Activated T-helper 1 cell treated with anti-CD3 and anti-CD28 coated beads, Interleukin-2, amount 50 U/mL, for 16 hours (primary cell): ENCODE results near the gene CENPP.
"Not testable (repeated sequence)": the region's sequence is repeated elsewhere in the genome, so short reads cannot be mapped to it uniquely, and the experiment has no call there.

Experiments
- DNase-seq, 2 donors: peaks; one replicate each; pipeline ENCODE4 v3.0.0-alpha.2; 2020; ENCODE audit warnings: low read depth in 1 of 2, low spot score in 1 of 2

The CENPP gene

DNA sequence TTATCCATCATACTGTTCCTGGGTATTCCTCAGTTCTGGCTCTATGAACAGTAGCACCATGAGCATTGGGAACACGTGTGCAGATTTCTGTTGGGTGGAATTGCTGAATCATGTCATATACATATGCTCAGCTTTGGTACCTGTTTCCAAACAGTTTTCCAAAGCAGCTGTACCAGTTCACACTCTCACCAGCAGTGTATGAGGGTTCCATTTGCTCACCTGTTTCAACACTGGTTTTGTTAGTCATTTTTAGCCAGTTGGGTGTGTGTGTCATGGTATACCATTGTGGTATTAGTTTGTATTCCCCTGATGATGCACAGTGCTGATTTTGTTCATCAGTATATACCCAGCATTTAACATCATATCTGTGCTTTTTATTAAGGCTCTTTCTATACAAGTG lies 266.8 kb downstream of the CENPP start:
- DNase-seq = no peak

DNA sequence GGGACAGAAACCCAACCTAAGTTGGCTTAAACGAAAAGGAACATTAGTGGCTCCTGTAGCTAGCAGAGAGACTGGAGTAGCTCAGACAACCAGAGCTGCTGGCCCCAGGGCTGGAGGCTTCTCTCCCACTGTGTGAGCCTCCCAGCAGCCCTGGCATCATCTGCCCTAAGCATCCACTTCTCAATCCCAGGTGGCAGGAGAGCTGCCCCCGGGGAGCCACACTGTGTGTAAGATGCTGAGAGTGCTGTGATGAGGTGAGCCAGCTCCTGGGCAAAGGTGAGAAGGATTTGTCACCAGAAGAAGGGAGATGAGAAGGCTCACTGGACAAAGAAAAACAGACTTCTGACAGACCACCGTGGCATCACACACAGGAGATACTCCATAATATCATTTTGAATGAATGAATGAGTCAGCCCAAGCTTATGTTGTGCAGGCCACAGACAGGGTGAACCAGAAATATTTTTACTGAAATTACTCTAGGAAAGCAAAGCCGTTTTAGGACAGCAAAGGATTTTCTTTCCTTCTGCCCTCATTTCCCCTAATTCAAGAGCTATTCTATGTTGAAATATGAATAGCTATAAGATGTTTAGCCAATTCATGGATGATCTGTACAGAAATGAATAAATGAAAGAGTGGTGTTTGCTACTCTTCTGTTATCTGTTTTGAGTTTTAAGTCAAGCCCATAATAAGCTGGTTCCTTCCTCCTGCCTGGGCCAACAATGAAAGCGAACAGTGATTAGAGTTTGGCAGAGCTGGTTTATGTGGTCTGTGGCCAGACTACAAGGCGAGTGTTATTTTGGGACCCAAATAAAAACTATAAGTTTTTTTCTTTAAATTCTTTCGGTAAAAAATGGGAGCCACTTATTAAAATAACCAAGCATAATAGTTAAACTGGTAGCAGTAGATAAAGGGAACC lies 267.5 kb downstream of the CENPP start:
- no peak for DNase-seq

DNA sequence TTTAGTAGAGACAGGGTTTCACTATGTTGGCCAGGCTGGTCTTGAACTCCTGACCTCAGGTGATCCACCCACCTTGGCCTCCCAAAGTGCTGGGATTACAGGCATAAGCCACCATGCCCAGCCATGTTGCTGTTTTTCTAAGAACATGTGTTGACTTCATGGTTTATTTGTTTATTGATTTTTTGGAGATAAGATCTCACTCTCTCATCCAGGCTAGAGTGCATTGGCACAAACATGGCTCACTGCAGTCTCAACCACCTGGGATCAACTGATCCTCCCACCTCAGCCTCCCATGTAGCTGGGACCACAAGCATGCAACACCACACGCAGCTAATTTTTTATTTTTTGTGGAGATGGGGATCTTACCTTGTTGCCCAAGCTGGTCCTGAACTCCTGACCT lies 269.3 kb downstream of the CENPP start:
- not testable (repeated sequence) for DNase-seq

DNA sequence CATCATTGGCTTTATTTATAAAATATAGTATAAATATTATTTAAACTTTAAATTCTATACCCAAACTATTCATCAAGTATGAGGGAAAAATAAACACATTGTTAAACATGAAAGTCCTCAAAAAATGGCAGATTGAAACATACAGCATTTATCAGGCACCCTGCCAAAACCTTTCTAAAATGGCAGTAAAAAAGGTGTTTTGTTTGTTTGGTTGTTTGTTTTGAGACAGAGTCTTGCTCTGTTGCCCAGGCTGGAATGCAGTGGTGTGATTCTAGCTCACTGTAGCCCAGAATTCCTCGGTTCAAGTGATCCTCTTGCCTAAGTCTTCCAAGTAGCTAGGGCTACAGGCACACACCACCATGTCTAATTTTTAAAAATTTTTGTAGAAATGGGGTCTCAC lies 270.2 kb downstream of the CENPP start:
- DNase-seq = no peak

DNA sequence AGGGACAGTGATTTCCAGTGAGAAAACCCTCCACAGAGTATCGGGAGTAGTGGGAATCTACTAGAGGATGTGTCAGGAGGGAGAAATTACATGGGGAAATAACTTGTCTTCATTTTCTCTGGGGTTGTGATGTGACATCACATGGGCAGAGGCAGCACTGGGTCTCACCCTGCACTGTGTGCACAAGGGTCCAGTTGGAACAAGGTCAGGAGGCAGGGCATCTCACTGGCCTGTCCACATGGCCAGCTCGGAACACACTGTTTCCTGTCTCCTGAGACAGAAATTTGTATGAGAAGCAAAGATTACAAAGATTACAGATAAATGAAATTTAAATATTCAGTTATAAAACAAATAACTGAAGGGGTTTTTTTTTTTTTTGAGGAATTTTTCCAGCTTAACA lies 272.6 kb downstream of the CENPP start:
- DNase-seq = no peak

DNA sequence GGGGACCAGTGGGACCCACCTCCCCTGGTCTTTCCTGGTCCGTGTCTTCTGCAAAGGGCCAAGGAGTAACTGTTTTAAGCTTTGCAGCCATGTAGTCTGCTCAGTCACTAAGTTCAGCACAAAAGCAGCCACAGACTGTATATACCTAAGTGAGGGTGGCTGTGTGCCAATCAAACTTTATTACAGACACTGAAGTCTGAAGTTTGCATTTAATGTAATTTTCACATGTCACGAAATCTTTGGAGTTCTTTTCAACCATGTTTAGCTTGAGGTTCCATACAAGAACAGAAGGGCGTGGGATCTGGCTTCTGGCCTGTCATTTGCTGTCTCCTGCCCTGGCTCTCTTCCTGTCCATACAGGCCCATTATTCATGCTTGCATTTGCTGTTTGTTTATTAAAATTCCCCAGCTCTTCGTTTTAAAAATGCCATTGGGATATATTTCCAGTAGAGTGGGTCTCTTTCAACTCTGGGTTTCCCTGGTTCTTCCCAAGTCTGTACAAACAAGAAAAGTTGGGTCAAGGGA lies 274.2 kb downstream of the CENPP start:
- DNase-seq = no peak

DNA sequence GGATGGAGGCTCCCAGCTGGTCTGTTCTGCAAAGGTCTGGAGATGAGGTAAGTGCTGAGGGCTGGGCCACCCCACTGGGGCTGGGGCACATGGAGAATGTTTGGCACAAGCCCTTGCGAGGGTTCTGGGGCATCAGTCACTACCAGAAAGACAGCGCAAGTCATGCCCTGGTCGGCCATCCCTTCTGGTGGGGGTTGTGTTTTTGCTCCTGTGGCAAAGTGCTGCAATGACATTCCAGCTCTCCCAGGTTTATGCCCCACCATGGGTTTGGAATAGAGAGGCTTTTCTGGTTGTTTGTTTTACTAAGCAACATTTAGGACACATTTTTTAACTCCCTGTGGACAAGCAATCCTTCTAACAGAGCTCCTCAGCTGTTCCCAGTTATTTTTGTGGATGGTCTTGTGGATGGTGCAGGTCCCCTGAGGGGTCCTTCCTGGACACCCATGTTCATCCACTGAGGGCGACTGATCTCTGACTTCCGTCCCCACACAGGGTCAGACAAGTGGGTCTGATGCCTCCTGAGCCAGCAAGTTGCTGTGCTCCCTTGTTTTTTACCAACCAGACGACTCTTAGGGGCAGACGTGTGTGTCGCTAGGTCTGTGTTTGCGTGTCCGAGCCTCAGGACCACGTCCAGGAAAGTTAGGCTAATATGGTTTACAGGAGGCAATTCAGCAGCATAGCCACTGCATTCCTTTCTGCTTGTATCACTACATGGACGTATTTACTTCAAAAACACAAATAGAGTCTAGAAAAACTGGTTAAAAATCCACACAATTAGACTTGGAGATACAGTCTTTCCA lies 274.9 kb downstream of the CENPP start:
- no peak for DNase-seq

DNA sequence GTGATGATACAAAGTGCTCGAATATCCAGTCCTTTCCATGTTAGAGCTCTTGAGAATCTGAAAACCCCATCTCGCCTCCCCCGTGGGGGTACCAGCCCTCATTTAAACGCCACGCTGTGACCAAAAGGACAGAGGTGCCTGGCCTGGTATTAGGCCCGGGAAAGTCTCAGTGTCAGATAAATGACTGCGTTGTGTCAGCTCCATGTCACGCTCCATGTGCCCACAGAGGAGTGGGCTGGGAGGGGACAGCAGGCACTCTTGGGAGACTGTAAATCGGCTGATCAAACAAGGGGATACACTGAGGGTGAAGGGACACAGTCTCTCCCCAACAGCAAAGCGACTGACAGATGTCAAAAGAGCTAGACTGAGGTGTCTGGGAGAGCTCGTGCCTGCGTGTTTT lies 275.7 kb downstream of the CENPP start:
- DNase-seq = no peak

DNA sequence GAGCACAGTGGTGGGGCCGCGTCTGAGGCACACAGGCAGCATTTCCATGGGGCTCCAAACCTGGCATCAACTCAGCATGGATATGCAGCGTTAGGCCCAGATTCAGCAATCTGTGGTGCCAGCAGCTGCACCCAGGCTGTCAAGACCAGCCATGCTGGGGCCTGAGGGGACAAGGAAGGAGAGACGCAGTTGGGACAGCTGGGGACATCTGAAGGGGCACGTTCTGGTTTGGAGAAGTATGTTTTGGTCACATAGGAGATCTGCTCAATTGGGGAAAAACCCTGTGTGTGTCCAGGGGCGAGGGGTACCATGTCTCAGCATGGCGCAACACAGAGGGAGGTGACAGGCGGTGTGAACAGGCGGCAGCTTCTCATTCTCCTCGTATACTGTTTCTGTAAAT lies 276.7 kb downstream of the CENPP start:
- DNase-seq = no peak

DNA sequence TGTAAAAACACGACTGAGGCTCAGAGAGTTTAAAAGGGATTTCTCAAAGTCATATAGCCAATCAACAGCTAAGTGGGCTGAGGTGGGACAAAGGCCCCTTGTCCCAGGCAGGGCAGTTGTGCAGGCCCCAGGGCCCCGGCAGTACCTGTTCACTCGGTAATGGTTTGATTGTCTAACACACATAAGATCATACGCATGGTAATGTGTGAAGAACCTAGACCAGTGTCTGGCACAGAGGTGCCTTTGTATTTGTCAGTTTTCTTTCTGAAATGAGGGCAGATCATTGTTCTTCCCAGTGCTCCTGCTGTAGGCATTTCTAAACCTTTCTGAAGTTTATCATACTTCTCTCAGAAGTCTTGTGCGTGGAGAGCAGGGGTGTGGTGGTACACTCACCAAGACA lies 277.3 kb downstream of the CENPP start:
- no peak for DNase-seq

DNA sequence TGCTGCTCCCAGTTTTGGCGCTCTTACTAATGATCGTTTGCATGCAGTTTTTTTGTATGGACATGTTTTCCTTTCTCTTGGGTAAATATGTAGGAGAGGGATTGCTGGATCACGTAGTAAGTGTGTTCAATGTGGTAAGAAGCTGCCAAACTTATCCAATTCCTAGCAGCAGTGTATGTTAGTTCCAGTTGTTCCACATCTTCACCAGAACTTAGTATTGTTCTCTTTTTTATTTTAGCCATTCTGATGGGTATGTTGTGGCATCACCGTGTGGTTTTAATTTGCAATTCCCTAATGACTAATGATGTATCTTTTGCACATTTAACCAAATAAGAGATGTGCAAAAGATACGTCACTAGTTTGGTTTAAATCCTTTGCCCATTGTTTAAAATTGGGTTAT lies 278.2 kb downstream of the CENPP start:
- DNase-seq = no peak

DNA sequence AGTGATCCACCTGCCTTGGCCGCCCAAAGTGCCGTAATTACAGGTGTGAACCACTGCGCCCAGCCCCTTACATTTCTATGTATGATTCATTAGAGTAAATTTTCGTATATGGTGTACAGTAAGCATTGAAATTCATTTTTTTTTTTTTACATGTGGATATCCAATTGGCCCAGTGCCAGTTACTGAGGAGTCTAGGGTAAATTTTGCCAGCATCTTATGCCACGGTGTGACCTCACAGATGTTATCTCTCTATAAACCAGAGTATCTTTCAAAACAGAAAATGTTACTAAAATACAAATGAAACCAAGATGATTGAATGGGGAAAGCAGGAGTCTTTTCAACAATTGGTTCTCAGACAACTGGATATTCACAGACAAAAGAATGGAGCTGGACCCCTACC lies 279.5 kb downstream of the CENPP start:
- no peak for DNase-seq

DNA sequence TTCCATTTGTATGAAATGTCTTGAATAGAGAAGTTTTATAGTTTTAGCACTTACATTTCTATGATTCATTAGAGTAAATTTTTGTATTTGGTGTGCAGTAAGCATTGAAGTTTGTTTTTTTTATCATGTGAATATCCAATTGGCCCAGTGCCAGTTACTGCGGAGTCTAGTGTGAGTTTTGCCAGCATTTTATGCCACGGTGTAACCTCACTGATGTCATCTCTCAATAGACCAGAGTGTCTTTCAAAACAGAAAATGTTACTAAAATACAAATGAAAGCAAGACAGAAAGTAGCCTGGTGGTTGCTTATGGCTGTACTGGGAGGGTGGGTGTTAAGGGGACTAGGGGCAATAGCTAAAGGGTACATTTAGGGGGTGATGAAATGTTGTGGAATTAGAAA lies 281.3 kb downstream of the CENPP start:
- no peak for DNase-seq

DNA sequence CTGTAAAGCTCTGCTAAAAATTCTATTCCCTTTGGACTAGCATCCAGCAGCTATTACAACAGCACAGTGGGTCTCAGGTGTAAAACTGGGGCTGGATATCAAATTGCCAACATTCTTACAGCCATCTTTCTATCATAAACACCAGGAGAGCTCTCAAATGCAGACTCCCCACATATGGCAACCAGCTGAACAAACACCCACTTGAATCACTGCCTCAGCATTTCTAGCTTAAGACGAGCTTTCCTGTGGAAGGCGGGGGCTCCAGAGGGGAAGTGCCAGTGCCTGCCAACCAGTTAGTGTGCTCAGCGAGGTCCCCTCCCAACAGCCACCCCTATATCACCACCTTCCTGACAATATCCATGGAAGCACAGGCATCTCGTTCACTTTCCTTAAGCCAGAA lies 282.0 kb downstream of the CENPP start:
- no peak for DNase-seq

DNA sequence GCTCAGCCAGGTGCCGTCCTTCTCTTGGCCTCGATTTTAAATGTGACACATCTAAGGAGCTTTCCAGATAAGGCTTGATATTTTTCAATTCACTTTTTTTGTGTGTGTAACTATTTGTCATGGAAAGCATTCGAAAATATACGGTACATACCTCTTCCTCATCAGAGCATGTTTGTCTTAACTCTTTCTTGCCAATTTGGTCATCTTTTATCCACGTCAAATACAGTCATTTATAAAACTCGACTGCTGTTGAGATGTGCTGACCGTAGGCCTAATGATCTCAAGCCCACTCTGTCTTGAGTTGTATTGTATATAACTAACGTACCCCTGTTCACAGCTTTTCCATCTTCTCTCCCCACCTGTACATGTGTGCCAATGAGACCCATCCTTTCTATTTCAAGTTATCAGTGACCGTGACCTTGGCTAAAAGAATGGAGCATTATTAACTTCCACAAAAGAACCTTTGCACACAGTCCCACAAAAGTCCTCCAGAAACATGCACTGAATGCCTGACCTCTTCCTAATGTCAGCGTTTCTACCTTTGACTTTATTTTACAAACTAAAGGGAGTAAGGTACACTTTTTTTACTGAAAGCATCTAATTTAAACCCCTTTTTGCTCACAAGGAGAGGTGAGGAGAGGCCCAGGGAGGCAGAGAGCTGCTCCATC lies 282.6 kb downstream of the CENPP start:
- DNase-seq = no peak

DNA sequence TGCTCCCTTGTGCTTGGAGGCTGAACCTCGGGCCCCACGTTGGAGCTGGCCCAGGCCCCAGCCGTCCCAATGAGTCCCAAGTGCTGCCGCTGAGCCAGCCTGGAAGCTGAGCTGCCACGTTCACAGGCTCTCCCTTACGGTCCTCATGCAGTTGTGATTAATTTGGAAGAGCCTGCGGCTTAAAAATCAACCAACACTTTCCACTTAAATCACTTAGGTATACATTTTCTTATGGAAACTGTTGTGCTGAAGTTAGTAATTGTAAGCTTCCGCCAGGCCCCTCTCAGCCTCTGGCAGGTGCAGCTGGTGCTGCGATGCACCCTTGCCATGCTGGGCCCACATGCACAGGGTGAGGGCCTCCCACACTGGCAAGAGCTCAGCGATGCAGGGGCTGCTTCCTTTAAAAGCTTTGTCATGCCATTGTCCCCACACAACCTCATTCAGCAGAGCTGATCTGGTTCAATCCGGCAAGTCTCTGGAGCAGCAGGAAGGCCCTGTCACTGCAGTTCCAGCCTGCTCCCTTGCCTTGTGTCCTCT lies 283.2 kb downstream of the CENPP start:
- DNase-seq = no peak

DNA sequence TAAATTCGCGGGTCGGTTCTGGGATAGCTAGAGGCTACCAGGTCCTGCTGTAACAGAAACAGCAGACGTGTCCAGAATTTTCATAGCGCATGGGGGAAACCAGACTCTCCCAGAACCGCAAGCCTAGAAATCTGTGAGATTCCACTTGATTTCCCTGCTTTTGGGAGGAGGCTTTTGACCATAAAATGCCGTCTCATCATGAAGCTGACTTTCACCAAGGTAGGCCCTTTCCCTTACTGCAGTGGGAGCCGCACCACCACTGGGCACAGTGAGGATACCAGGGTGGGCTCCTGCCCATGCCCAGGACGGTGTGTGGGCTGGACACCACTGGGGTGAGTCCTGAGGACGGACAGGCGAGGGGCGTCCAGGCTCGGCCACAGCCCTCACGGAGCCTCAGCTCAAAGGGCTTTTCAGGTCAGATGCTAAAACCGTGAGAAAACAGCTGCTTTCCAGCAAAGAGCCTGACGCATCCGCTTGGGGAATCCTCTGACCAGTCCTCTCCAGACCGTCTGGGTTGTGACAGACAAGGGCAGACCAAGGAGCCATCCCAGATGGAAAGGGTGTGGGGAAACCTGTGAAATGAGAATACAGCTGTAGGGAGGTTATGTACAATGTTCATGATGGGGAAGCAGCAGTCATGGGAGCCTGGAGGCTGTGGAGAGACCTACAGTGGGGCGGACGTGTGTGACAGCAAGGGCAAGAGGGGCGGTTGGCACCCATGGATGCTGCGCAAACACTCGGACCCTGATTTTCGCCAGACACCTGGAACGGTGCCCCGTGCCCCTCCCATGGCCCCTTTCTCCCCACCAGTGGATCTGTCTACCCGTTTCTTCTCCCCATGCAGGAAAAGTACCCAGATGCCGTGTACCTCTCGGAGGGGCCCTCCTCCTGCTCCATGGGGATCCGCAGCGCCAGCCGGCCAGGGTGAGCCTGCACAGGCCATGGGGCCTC lies 285.0 kb downstream of the CENPP start:
- DNase-seq = no peak

DNA sequence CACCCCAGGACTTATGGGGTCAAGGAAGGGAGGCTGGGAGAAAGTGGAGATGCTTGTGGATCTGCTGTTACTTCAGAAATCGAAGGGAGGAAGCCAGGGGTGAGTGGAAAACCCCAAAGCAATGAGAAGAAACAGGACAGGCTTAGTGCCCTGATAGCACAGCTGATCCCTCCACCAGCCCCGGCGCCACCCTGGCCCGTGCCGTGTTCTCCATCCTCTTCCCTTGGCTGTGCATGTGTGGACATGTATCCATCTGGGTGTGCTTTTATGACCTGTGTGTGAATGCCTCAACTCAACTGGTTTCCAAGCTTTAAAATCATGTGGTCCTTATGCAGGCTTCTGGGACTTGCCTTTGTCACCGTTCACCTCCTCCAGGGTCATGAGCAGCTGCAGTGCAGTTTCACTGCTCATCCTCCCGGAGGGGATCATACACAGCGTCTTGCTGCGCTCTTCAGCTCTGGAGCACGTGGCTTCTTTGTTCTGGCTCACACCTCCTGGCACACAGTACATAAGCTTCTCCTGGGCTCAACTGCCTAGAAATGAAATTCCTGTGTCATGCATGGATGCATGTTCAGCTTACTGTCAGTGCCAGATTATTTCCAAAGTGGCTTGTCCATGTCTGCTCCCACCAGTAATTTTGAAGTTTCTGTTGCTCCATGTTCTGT lies 286.0 kb downstream of the CENPP start:
- DNase-seq = no peak

DNA sequence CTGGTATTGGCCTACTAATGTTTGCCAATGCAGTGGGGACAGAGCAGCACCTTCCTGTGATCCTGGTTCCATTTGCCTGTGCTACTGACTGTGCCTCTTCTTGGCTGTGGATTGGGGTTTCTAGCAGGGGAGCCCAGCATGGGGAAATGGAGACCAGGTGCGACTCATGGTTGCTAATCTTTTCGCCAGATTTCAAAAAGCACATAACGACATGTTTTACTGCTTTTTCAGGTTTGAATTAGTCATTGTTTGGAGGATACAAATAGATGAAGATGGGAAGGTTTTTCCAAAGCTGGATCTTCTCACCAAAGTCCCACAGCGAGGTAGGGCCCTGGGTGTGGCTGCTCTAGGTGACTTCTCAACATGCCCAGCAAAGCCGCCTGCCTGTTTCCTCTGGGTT lies 286.5 kb downstream of the CENPP start:
- no peak for DNase-seq

DNA sequence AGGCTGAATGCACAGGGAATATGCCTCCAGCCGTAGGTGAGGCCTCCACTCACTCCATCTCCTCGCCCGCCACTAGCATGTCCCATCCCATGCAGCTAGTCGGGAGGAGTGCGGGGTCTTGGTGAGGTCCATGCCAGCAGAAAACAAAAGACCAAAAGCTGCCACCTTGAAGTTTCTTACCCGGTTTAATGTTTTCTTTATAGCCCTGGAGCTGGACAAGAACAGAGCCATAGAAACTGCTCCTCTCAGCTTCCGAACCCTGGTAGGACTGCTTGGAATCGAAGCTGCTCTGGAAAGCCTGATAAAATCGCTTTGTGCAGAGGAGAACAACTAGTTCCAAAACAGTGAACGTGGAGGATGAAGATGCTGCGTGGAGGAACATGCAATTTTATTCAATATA lies 287.1 kb downstream of the CENPP start:
- DNase-seq = no peak
